HG03196 (cell line): ENCODE data around the gene VRK2.
"Not testable (repeated sequence)": the region's sequence is repeated elsewhere in the genome, so short reads cannot be mapped to it uniquely, and the experiment has no call there.

Experiments
- ATAC-seq: cut with Tn5 transposase; IDR thresholded peaks from one replicate; pipeline ENCODE4 v1.9.1; 2021; ENCODE audit not compliant: unreplicated experiment

The VRK2 gene

GRCh38 chr2:58158481-58158880 is 111.9 kb downstream of the VRK2 start:
- no peak for ATAC-seq

GRCh38 chr2:58163913-58164312 is 117.3 kb downstream of the VRK2 start:
- ATAC-seq = no peak

GRCh38 chr2:58168130-58168529 is 121.5 kb downstream of the VRK2 start:
- not testable (repeated sequence) for ATAC-seq

GRCh38 chr2:58169845-58170244 is 123.2 kb downstream of the VRK2 start:
- not testable (repeated sequence) for ATAC-seq

- not testable (repeated sequence) for ATAC-seq
Measured at GRCh38 chr2:58170334-58170933, 123.8 kb downstream of the VRK2 start.

- ATAC-seq = not testable (repeated sequence)
Measured at GRCh38 chr2:58171831-58172230, 125.2 kb downstream of the VRK2 start.

GRCh38 chr2:58177187-58177586 is 130.6 kb downstream of the VRK2 start:
- not testable (repeated sequence) for ATAC-seq

GRCh38 chr2:58180175-58180574 is 133.6 kb downstream of the VRK2 start:
- ATAC-seq = not testable (repeated sequence)

GRCh38 chr2:58180635-58181034 is 134.0 kb downstream of the VRK2 start:
- no peak for ATAC-seq

- no peak for ATAC-seq
Measured at GRCh38 chr2:58182527-58182926, 135.9 kb downstream of the VRK2 start.

- ATAC-seq = no peak
Measured at GRCh38 chr2:58186501-58186900, 139.9 kb downstream of the VRK2 start.

GRCh38 chr2:58187022-58187421 is 140.4 kb downstream of the VRK2 start:
- not testable (repeated sequence) for ATAC-seq

- ATAC-seq = no peak
Measured at GRCh38 chr2:58194458-58194857, 147.9 kb downstream of the VRK2 start.

- ATAC-seq = no peak
Measured at GRCh38 chr2:58195662-58196061, 149.1 kb downstream of the VRK2 start.

GRCh38 chr2:58197894-58198293 is 151.3 kb downstream of the VRK2 start:
- no peak for ATAC-seq

GRCh38 chr2:58202404-58202803 is 155.8 kb downstream of the VRK2 start:
- no peak for ATAC-seq

GRCh38 chr2:58203018-58203417 is 156.4 kb downstream of the VRK2 start:
- ATAC-seq = no peak

GRCh38 chr2:58204195-58204959 is 157.8 kb downstream of the VRK2 start:
- no peak for ATAC-seq

GRCh38 chr2:58206785-58207184 is 160.2 kb downstream of the VRK2 start:
- ATAC-seq = no peak

- ATAC-seq = no peak
Measured at GRCh38 chr2:58207189-58207588, 160.6 kb downstream of the VRK2 start.
